HG03354 (cell line): ENCODE data around the gene ILF2.

Experiments
- ATAC-seq: cut with Tn5 transposase; IDR thresholded peaks from one replicate; pipeline ENCODE4 v1.9.1; 2021; ENCODE audit warnings: mild to moderate bottlenecking; ENCODE audit not compliant: unreplicated experiment, poor library complexity, severe bottlenecking

The ILF2 gene

DNA sequence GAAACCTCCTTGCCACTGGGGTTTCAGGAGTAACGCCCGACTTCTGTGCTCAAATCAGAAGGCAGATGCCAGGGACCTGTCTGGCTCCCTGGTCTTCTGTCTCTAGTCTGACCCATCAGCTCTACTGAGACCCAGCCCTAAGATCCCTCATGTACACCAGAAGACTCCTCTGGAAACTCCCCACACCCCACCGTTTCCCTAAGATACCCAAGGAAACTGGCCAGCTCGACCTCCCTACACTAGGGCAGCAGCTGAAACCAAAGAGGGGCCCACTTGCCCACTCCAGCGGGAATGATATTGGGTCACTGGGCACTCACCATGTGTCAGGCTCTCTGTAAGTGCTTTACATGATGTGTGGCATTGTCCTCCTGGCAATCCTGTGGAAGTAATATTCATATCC, 57.4 kb downstream of the ILF2 start:
- no peak for ATAC-seq

DNA sequence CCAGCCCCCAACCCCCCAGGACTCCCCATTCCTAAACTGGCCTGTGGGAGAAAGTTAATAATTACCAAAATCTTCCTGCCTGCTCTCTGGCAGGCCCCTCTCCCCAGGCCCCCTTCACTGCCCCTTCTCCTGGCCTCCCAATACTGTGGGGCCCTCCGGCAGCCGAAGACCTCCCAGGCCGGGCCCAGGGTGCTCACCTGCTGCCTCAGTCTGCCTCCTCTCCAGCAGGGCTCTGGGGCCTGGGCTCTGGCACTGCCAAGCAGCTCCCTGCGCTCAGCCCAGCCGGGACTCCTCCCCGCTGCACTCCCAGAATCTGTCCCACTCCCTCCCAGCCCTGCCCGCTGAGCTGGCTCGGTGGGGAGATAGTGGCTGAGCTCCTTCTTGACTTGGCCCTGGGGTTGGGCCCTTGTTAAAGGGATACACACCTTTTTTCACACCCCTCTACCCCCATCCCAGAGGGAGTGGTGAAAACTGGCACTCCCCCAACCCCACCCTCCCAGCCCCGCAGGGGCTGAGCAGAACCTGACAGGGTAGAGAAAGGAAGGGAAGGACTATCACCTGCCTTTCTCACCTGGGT, 58.0 kb downstream of the ILF2 start, which contains the start of gene S100A16:
Gene S100A16, minus strand, starts transcription at position 383 of the 577 bp plus-strand sequence. CDS start 4,986 bp downstream, outside the sequence.
- ATAC-seq: no peak

DNA sequence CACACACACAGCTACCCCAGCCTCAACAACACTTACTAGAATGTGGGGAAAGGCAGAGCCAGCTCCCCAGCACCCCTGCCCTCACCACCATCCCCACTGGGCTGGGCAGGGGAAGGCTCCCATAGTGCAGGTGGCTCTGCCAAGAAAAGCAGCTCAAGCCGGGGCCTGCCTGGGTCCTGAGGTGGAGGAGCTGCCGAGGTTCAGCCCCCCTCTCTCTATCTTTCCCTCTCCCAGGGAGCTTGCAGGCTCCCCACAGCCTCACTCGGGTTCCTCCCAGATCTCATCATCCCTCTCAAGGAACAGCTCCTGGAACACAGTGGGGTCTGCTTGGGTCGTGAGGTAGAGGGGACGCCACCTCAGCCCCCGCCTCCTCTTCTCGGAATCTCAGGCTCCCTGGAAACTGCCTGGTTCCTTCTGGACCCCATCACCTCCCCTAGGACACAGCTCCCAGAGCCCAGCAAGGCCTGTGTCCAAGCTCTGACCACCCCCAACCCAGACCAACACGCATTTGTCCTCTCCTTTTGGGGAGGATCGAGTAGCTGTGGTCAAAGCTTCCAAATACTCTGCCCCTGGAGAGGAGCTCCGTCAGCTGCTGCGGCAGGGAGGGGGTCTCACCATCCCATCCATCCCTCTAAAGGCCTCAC, 58.6 kb downstream of the ILF2 start:
- no peak for ATAC-seq
